GM19043 (cell line): ENCODE data around the gene CATSPER4.

Experiments
- ATAC-seq: cut with Tn5 transposase; IDR thresholded peaks from one replicate; pipeline ENCODE4 v1.9.1; 2021; ENCODE audit warnings: low read depth; ENCODE audit not compliant: unreplicated experiment

The CATSPER4 gene

GRCh38 chr1:26234644-26235370, 44.4 kb downstream of the CATSPER4 start:
- peak; percentile 6 for ATAC-seq

- ATAC-seq: no peak
Measured at GRCh38 chr1:26237230-26237966, 47.0 kb downstream of the CATSPER4 start.

GRCh38 chr1:26239936-26240335, 49.5 kb downstream of the CATSPER4 start:
- no peak for ATAC-seq
